ENCODE measurements around the gene AP1G2. TPM values are rescaled to one million over a fixed set of nuclear protein-coding genes. Genes with fewer than 3 reads are reported as not detected.
A peak's percentile ranks its signal among the peaks of the same experiment; 100 is the strongest.

The AP1G2 gene, protein sequence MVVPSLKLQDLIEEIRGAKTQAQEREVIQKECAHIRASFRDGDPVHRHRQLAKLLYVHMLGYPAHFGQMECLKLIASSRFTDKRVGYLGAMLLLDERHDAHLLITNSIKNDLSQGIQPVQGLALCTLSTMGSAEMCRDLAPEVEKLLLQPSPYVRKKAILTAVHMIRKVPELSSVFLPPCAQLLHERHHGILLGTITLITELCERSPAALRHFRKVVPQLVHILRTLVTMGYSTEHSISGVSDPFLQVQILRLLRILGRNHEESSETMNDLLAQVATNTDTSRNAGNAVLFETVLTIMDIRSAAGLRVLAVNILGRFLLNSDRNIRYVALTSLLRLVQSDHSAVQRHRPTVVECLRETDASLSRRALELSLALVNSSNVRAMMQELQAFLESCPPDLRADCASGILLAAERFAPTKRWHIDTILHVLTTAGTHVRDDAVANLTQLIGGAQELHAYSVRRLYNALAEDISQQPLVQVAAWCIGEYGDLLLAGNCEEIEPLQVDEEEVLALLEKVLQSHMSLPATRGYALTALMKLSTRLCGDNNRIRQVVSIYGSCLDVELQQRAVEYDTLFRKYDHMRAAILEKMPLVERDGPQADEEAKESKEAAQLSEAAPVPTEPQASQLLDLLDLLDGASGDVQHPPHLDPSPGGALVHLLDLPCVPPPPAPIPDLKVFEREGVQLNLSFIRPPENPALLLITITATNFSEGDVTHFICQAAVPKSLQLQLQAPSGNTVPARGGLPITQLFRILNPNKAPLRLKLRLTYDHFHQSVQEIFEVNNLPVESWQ
- 78.3 TPM for polyA plus RNA-seq (2012; ENCODE audit: low read depth, missing spikeins)

DNA sequence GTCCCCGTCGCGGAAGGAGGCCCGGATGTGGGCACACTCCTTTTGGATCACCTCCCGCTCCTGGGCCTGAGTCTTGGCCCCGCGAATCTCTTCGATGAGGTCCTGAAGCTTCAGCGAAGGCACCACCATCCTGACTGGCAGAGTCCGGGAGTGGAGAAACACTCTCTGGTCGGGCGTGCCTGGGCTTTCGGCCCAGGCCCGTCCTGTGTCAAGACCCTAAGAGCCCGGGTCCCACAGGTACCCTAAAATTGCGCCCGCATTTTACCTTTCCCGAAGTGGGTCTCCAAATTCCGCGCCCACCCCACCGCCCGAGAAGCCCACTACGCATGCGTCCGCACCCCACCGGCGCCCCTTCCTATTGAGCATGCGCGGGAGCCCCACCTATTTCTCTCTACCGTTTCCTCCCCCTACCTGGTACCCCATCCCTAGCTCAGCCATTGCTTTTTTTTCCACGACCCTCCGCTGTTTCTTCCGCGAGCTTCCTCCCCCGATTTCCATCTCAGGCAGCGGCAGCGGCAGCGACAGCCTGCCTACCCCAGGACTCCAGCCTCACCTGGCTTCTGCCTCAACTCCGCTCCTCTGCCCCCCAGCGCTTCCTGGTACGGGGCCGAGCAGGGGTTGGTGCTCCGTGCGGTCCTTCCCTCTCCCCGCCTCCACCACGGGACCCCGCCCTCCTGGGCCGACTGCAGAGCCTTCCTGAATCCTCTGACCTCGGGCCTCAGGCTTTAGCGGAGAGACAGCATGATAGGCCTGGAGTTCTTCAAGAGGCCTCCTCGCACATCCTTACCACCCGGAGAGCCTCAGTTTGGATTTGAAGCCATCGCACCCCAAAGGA lies at the start of gene AP1G2:
Gene AP1G2, minus strand, starts transcription at position 606 of the 835 bp plus-strand sequence. Its CDS starts 477 bp downstream, at position 129.
- FAIRE-seq: peak; percentile 95

DNA sequence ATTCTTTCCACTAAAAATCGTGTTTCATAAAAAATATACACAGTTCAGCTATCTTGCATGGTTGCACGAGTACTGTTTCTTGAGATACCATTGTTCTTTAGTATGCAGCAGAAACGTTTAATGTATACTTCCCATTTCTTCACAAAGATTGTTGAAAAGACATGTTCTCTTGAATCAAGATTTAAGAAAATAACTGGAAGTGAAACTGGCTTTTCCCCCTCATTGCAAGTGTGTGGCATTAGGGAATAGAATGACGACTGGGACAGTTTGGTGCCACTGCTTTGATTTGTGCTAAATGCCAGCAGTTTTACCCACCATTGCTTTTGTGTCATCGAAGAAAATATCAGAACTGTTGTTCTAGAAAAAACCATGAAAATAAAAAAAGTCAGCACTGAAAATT lies 48.3 kb upstream of the AP1G2 start:
- no peak for FAIRE-seq
- TF ChIP-seq TAF1 (IDR thresholded peaks at IDR 0.05; ENCODE audit: low read depth, low read length) (no peak), POLR2AphosphoS5 (IDR thresholded peaks at IDR 0.05; ENCODE audit: low read depth, low read length) (no peak), POLR2A (IDR thresholded peaks at IDR 0.05; ENCODE audit: low read depth, low read length) (no peak), POU2F2 (IDR thresholded peaks at IDR 0.05; ENCODE audit: low read depth, low read length) (no peak), SPI1 (IDR thresholded peaks at IDR 0.05; ENCODE audit: low read depth, low read length) (no peak), PAX5 (IDR thresholded peaks at IDR 0.05; ENCODE audit: insufficient read depth, low read length, severe bottlenecking) (no peak)
- DNase-seq (ENCODE audit: insufficient read length, low spot score): no peak

More for the DNA sequence above, at the start of gene AP1G2:
- peak; percentile 85 for DNase-seq (ENCODE audit: insufficient read length, low spot score)
- TF ChIP-seq TAF1 (IDR thresholded peaks at IDR 0.05; ENCODE audit: low read depth, low read length) (peak; percentile 68), PAX5 (IDR thresholded peaks at IDR 0.05; ENCODE audit: insufficient read depth, low read length, severe bottlenecking) (no peak), SPI1 (IDR thresholded peaks at IDR 0.05; ENCODE audit: low read depth, low read length) (0 out of 2 replicates have a peak, but pooled peaks have one; percentile 1), POU2F2 (IDR thresholded peaks at IDR 0.05; ENCODE audit: low read depth, low read length) (0 out of 2 replicates have a peak, but pooled peaks have one; percentile 33), POLR2AphosphoS5 (IDR thresholded peaks at IDR 0.05; ENCODE audit: low read depth, low read length) (peak; percentile 91), POLR2A (IDR thresholded peaks at IDR 0.05; ENCODE audit: low read depth, low read length) (peak; percentile 62; the same call in 1 of the 2 replicates)

DNA sequence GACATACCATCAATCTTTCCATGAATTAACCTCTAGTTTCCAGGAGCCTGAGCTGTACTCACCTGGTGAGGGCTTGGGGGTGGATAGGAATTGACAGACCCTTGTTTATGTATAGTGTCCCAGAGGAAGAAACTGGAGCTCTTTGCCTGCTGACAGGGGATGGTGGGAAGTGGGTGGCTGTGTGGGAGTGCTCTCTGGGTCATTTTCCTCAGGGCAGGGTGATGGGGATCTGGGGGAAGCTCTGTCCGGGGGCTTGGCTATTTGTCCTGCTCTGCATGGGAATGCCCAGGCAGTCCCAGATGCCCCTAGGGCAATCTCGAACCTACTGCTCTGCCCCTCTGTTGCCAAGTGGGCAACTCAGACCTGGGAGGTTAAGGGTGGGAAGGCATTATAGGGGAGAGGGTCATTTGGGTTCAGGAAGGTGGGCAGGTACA lies 46.8 kb upstream of the AP1G2 start:
- DNase-seq (ENCODE audit: insufficient read length, low spot score): no peak
- TF ChIP-seq POLR2A (IDR thresholded peaks at IDR 0.05; ENCODE audit: low read depth, low read length) (no peak), PAX5 (IDR thresholded peaks at IDR 0.05; ENCODE audit: insufficient read depth, low read length, severe bottlenecking) (no peak), POLR2AphosphoS5 (IDR thresholded peaks at IDR 0.05; ENCODE audit: low read depth, low read length) (no peak), POU2F2 (IDR thresholded peaks at IDR 0.05; ENCODE audit: low read depth, low read length) (no peak), TAF1 (IDR thresholded peaks at IDR 0.05; ENCODE audit: low read depth, low read length) (no peak), SPI1 (IDR thresholded peaks at IDR 0.05; ENCODE audit: low read depth, low read length) (no peak)
- FAIRE-seq: no peak

DNA sequence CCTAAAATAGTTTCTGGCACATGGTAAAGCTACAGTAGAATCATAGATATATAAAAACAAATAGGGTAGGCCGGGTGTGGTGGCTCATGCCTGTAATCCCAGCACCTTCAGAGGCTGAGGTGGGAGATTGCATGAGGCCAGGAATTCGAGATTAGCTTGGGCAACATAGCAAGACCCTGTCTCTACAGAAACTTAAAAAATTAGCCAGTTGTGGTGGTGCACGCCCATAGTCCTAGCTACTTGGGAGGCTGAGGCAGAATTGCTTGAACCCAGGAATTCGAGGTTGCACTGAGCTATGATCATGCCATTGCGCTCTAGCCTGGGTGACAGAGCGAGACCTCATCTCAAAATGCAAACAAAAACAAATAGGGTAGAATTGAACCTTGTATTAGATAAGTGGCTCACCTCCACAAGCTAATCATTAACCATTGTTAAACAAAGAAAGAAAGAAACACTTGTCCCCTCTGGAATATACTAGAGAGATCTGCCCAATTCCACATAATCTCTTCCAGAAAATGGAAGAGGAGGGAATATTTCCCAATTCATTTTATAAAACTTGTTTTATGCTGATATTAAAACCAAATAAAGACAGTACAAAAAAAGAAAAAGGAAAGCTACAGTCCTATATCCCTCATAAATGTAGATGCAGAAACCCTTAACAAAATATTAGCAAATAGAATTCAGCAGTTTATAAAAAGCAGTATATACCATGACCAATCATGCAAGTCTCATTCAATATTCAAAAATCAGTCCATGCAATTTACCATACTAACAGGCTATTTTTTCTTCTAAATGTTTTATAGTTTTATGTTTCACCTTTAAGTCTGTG lies 45.9 kb upstream of the AP1G2 start:
- FAIRE-seq (no peak), DNase-seq (ENCODE audit: insufficient read length, low spot score) (no peak)
- no peak for TF ChIP-seq POU2F2 (IDR thresholded peaks at IDR 0.05; ENCODE audit: low read depth, low read length)
- no peak for TF ChIP-seq SPI1 (IDR thresholded peaks at IDR 0.05; ENCODE audit: low read depth, low read length)
- TF ChIP-seq POLR2AphosphoS5 (IDR thresholded peaks at IDR 0.05; ENCODE audit: low read depth, low read length): no peak
- no peak for TF ChIP-seq TAF1 (IDR thresholded peaks at IDR 0.05; ENCODE audit: low read depth, low read length)
- no peak for TF ChIP-seq PAX5 (IDR thresholded peaks at IDR 0.05; ENCODE audit: insufficient read depth, low read length, severe bottlenecking)
- TF ChIP-seq POLR2A (IDR thresholded peaks at IDR 0.05; ENCODE audit: low read depth, low read length): no peak

DNA sequence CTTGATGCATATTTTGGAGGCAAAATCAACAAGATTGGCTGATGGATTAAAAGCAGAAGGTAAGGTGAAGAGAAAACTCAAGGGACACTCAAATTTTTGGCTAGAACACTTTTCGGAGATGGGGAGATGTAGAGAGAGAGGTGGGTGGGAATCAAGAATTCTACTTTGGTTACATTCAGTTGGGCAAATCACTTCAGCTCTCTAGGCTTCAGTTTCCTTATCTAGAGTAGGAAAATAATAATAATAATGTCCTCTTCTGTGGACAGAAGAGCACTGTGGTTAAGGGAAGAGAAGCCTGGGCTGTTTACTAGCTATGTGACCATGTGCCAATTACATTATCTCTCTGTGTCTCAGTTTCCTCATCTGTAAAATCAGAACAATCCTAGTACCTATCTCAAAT lies 45.2 kb upstream of the AP1G2 start:
- no peak for FAIRE-seq
- DNase-seq (ENCODE audit: insufficient read length, low spot score): no peak
- TF ChIP-seq PAX5 (IDR thresholded peaks at IDR 0.05; ENCODE audit: insufficient read depth, low read length, severe bottlenecking) (no peak), TAF1 (IDR thresholded peaks at IDR 0.05; ENCODE audit: low read depth, low read length) (no peak), POU2F2 (IDR thresholded peaks at IDR 0.05; ENCODE audit: low read depth, low read length) (no peak), POLR2A (IDR thresholded peaks at IDR 0.05; ENCODE audit: low read depth, low read length) (no peak), SPI1 (IDR thresholded peaks at IDR 0.05; ENCODE audit: low read depth, low read length) (no peak)

DNA sequence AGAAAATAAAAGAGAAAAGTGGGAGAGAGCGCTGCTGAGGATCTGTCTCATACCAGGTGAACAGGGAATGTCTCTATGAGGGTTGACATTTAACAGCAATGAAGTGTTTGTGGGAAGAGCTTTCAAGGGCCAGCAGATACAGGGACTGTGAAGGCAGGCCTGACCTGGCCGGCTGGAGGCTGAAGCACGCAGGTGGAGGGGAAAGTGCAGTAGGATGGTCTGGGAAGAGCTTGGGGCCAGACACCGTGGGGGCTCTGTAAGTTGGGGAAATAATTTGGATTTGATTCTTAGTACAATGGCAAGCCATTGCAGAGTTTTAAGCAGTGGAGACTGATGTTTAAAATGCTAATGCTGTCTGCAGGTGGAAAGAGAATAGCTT lies 44.8 kb upstream of the AP1G2 start:
- no peak for DNase-seq (ENCODE audit: insufficient read length, low spot score)
- no peak for TF ChIP-seq TAF1 (IDR thresholded peaks at IDR 0.05; ENCODE audit: low read depth, low read length)
- TF ChIP-seq PAX5 (IDR thresholded peaks at IDR 0.05; ENCODE audit: insufficient read depth, low read length, severe bottlenecking): no peak
- no peak for TF ChIP-seq POLR2AphosphoS5 (IDR thresholded peaks at IDR 0.05; ENCODE audit: low read depth, low read length)
- no peak for TF ChIP-seq POU2F2 (IDR thresholded peaks at IDR 0.05; ENCODE audit: low read depth, low read length)
- TF ChIP-seq SPI1 (IDR thresholded peaks at IDR 0.05; ENCODE audit: low read depth, low read length): no peak
- no peak for TF ChIP-seq POLR2A (IDR thresholded peaks at IDR 0.05; ENCODE audit: low read depth, low read length)
- no peak for FAIRE-seq

DNA sequence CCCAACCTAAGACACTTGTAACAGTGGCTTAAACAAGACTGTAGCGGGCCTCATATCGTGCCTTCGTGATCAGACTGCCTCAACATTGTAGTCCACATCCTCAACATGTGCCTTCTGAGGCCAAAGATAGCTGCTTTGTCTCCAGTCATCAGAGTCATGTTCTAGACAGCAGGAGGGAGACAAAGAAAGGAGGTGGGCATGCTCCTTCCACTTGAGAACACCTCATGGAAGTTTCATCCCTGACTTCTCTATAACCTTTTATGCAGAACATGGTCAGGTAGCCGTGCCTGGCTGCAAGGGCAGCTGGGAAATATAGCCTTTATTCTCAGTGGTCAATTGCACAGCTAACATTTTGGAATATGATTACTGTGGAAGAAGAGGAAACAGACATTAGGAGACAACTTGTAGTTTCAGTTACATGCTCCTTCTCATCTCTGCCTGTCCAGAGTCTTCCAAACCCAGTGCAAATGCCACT lies 43.3 kb upstream of the AP1G2 start:
- DNase-seq (ENCODE audit: insufficient read length, low spot score) (no peak), FAIRE-seq (no peak)
- TF ChIP-seq PAX5 (IDR thresholded peaks at IDR 0.05; ENCODE audit: insufficient read depth, low read length, severe bottlenecking) (no peak), POLR2AphosphoS5 (IDR thresholded peaks at IDR 0.05; ENCODE audit: low read depth, low read length) (no peak), POU2F2 (IDR thresholded peaks at IDR 0.05; ENCODE audit: low read depth, low read length) (no peak), POLR2A (IDR thresholded peaks at IDR 0.05; ENCODE audit: low read depth, low read length) (no peak), SPI1 (IDR thresholded peaks at IDR 0.05; ENCODE audit: low read depth, low read length) (no peak), TAF1 (IDR thresholded peaks at IDR 0.05; ENCODE audit: low read depth, low read length) (no peak)

Measured in GM12891 (cell line).